Measurements from ENCODE around the gene OARD1.

- TF ChIP-seq ZNF274 (IDR thresholded peaks at IDR 0.05; ENCODE audit: low read depth, low read length) (no peak), SUZ12 (IDR thresholded peaks at IDR 0.05; ENCODE audit: extremely low read depth, insufficient read depth, insufficient read length) (no peak), YY1 (IDR thresholded peaks at IDR 0.05; ENCODE audit: insufficient read depth, insufficient read length) (no peak)
Measured at GRCh38 chr6:41078101-41078500, 5.9 kb upstream of the OARD1 start.
